Measurements from ENCODE around the gene CATSPER1.

The CATSPER1 gene

DNA sequence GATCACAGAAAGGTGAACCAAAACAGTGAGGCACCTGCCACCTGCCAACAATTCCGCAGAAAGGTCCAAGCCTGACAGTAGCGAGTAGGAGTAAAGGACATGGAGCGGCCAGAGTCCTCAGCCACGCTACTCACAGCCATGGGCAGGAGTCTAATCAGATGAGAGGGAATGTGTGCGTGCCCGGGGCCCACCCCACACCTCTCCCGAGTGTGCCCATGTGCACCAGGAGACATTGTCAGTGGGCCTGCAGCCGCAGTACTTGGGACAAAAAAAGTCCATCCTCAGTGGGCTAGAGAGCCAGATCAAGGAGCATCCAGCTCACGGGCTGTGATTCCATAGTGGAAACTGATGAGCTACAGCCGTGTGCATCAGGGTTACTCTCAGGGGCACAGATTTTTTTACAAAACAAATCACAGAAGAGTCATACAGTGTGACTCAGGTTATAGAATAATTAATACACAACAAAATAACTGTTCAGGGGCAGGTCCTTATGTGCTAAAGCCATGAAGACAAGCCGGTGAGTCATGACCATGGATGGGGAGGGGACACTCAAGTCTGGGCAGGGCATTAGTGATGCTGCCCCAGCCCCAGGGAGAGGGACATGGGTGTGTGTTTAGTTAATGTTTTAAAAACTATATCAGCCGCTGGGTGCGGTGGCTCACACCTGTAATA, 52.7 kb downstream of the CATSPER1 start:
- TF ChIP-seq, protein P1, sequence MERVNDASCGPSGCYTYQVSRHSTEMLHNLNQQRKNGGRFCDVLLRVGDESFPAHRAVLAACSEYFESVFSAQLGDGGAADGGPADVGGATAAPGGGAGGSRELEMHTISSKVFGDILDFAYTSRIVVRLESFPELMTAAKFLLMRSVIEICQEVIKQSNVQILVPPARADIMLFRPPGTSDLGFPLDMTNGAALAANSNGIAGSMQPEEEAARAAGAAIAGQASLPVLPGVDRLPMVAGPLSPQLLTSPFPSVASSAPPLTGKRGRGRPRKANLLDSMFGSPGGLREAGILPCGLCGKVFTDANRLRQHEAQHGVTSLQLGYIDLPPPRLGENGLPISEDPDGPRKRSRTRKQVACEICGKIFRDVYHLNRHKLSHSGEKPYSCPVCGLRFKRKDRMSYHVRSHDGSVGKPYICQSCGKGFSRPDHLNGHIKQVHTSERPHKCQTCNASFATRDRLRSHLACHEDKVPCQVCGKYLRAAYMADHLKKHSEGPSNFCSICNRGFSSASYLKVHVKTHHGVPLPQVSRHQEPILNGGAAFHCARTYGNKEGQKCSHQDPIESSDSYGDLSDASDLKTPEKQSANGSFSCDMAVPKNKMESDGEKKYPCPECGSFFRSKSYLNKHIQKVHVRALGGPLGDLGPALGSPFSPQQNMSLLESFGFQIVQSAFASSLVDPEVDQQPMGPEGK (CRISPR knock-in tag; IDR thresholded peaks at IDR 0.05; ENCODE audit: borderline replicate concordance): no peak
- TF ChIP-seq ISL1 (CRISPR knock-in tag; IDR thresholded peaks at IDR 0.05) (no peak), SNAI2 (CRISPR knock-in tag; IDR thresholded peaks at IDR 0.05) (no peak), ARNTL (CRISPR knock-in tag; IDR thresholded peaks at IDR 0.05; ENCODE audit: borderline replicate concordance, low read depth) (no peak), POU6F1 (CRISPR knock-in tag; IDR thresholded peaks at IDR 0.05; ENCODE audit: borderline replicate concordance, low read depth) (no peak), TOX (CRISPR knock-in tag; IDR thresholded peaks at IDR 0.05; ENCODE audit: borderline replicate concordance) (no peak), ZNF8 (CRISPR knock-in tag; IDR thresholded peaks at IDR 0.05) (no peak), CSDC2 (CRISPR knock-in tag; IDR thresholded peaks at IDR 0.05) (no peak), ZFP30 (CRISPR knock-in tag; IDR thresholded peaks at IDR 0.05) (no peak), OSR1 (CRISPR knock-in tag; IDR thresholded peaks at IDR 0.05) (no peak), RARB (CRISPR knock-in tag; IDR thresholded peaks at IDR 0.05) (no peak), ESRRG (CRISPR knock-in tag; IDR thresholded peaks at IDR 0.05) (no peak)
- no peak; the same call in 1 of the 3 replicates for ATAC-seq

DNA sequence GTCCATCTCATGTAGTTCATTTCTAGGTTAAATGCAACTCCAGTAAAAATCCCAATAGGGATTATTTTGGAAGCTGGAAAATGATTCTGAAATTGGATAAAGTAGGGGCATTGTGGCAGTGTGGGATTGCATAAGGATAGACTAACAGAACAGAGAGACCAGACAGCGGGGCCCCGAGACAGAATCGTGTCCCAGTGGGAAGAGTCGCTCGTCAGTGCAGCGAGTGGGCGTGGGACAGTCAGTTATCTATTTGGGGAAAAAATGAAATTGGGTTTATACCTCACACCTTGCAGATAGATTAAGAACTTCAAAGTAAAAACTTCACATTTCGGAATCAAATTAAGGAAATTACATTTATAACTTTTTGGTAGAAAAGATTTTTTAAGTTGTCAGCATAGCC, 54.2 kb downstream of the CATSPER1 start:
- no peak for ATAC-seq
- no peak for TF ChIP-seq PPARA (CRISPR knock-in tag; IDR thresholded peaks at IDR 0.05; ENCODE audit: borderline replicate concordance)
- TF ChIP-seq CSDC2 (CRISPR knock-in tag; IDR thresholded peaks at IDR 0.05): no peak
- TF ChIP-seq ISL1 (CRISPR knock-in tag; IDR thresholded peaks at IDR 0.05): no peak
- TF ChIP-seq ZFP30 (CRISPR knock-in tag; IDR thresholded peaks at IDR 0.05): no peak
- no peak for TF ChIP-seq SNAI2 (CRISPR knock-in tag; IDR thresholded peaks at IDR 0.05)
- no peak for TF ChIP-seq ESRRG (CRISPR knock-in tag; IDR thresholded peaks at IDR 0.05)

- no peak for ATAC-seq
- TF ChIP-seq ZFP30 (CRISPR knock-in tag; IDR thresholded peaks at IDR 0.05) (no peak), GLIS3 (CRISPR knock-in tag; IDR thresholded peaks at IDR 0.05) (no peak), ZNF8 (CRISPR knock-in tag; IDR thresholded peaks at IDR 0.05) (no peak), ZNF70 (CRISPR knock-in tag; IDR thresholded peaks at IDR 0.05) (no peak), POU6F1 (CRISPR knock-in tag; IDR thresholded peaks at IDR 0.05; ENCODE audit: borderline replicate concordance, low read depth) (no peak), RARB (CRISPR knock-in tag; IDR thresholded peaks at IDR 0.05) (no peak), ZNF565 (CRISPR knock-in tag; conservative IDR thresholded peaks at IDR 0.05; ENCODE audit: low read depth) (no peak), ZFP3 (CRISPR knock-in tag; IDR thresholded peaks at IDR 0.05) (no peak), ESRRG (CRISPR knock-in tag; IDR thresholded peaks at IDR 0.05) (no peak), TOX (CRISPR knock-in tag; IDR thresholded peaks at IDR 0.05; ENCODE audit: borderline replicate concordance) (no peak), SNAI2 (CRISPR knock-in tag; IDR thresholded peaks at IDR 0.05) (no peak)
- TF ChIP-seq, protein P2, sequence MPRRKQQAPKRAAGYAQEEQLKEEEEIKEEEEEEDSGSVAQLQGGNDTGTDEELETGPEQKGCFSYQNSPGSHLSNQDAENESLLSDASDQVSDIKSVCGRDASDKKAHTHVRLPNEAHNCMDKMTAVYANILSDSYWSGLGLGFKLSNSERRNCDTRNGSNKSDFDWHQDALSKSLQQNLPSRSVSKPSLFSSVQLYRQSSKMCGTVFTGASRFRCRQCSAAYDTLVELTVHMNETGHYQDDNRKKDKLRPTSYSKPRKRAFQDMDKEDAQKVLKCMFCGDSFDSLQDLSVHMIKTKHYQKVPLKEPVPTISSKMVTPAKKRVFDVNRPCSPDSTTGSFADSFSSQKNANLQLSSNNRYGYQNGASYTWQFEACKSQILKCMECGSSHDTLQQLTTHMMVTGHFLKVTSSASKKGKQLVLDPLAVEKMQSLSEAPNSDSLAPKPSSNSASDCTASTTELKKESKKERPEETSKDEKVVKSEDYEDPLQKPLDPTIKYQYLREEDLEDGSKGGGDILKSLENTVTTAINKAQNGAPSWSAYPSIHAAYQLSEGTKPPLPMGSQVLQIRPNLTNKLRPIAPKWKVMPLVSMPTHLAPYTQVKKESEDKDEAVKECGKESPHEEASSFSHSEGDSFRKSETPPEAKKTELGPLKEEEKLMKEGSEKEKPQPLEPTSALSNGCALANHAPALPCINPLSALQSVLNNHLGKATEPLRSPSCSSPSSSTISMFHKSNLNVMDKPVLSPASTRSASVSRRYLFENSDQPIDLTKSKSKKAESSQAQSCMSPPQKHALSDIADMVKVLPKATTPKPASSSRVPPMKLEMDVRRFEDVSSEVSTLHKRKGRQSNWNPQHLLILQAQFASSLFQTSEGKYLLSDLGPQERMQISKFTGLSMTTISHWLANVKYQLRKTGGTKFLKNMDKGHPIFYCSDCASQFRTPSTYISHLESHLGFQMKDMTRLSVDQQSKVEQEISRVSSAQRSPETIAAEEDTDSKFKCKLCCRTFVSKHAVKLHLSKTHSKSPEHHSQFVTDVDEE (CRISPR knock-in tag; IDR thresholded peaks at IDR 0.05): no peak
These were observed 57.4 kb downstream of the CATSPER1 start for GRCh38 chr11:65968600-65969482.
